Liver (tissue), 9 donors: Measurements from ENCODE around the gene HHLA2. TPM values are rescaled to one million over a fixed set of nuclear protein-coding genes. Genes with fewer than 3 reads are reported as not detected.

Experiments
- DNase-seq: peaks from one replicate; pipeline ENCODE4 v3.0.0-alpha.2; 2017; ENCODE audit warnings: low spot score
- H3K27ac ChIP-seq, 2 donors: one replicate each; pipeline ENCODE4 v1.7.0; 2013; ENCODE audit warnings: inconsistent platforms in 2 of 2, low read length in 2 of 2, control low read depth in 1 of 2, low read depth in 1 of 2, mild to moderate bottlenecking in 1 of 2
- H3K27me3 ChIP-seq, 4 donors: one replicate each; pipeline versions ENCODE4 v1.6.1 to v1.7.0; 2013; ENCODE audit warnings: low read length in 3 of 4, inconsistent platforms in 1 of 4, mild to moderate bottlenecking in 1 of 4, moderate library complexity in 1 of 4; ENCODE audit not compliant: control insufficient read depth in 4 of 4, insufficient read depth in 4 of 4
- H3K36me3 ChIP-seq, 4 donors: one replicate each; pipeline versions ENCODE4 v1.6.1 to v1.7.0; 2013; ENCODE audit warnings: low read length in 3 of 4, mild to moderate bottlenecking in 3 of 4, low read depth in 1 of 4, moderate library complexity in 1 of 4; ENCODE audit not compliant: control insufficient read depth in 4 of 4, insufficient read depth in 3 of 4
- H3K4me1 ChIP-seq, 4 donors: one replicate each; pipeline versions ENCODE4 v1.6.1 to v1.7.0; 2013; ENCODE audit warnings: low read length in 3 of 4, mild to moderate bottlenecking in 3 of 4, moderate library complexity in 1 of 4; ENCODE audit not compliant: control insufficient read depth in 4 of 4, insufficient read depth in 4 of 4
- H3K4me3 ChIP-seq, 3 donors: one replicate each; pipeline versions ENCODE4 v1.6.1 to v1.7.0; 2013; ENCODE audit warnings: low read length in 3 of 3, control low read depth in 1 of 3, low read depth in 1 of 3, mild to moderate bottlenecking in 1 of 3
- H3K9ac ChIP-seq, 2 donors: one replicate each; pipeline ENCODE4 v1.7.0; 2013; ENCODE audit warnings: low read length in 2 of 2, mild to moderate bottlenecking in 2 of 2, moderate library complexity in 2 of 2, control low read depth in 1 of 2, low read depth in 1 of 2
- H3K9me3 ChIP-seq, 4 donors: one replicate each; pipeline versions ENCODE4 v1.6.1 to v1.7.0; 2013; ENCODE audit warnings: low read length in 3 of 4; ENCODE audit not compliant: control insufficient read depth in 4 of 4
- CTCF ChIP-seq: fragments of 150-350 bp; IDR thresholded peaks from 2 replicates; pipeline ENCODE4 v1.5.1; 2017; ENCODE audit warnings: improper control_type of control experiment, low read depth, low read length; ENCODE audit not compliant: missing input control
- FOXA1 ChIP-seq: IDR thresholded peaks from 2 replicates; pipeline ENCODE4 v1.6.1; 2016; ENCODE audit warnings: antibody characterized with exemption
- FOXA2 ChIP-seq: IDR thresholded peaks from 2 replicates; pipeline ENCODE4 v1.6.1; 2016; ENCODE audit warnings: antibody characterized with exemption
- GABPA ChIP-seq, 2 donors: IDR thresholded peaks in 1 of 2; conservative IDR thresholded peaks in 1 of 2; 2 replicates each; pipeline ENCODE4 v1.6.1; 2016; ENCODE audit warnings: antibody characterized with exemption in 2 of 2, mild to moderate bottlenecking in 1 of 2, moderate library complexity in 1 of 2
- HNF4A ChIP-seq, 2 donors: conservative IDR thresholded peaks; 2 replicates each; pipeline ENCODE4 v1.6.1; 2016; ENCODE audit warnings: antibody characterized with exemption in 2 of 2, mild to moderate bottlenecking in 2 of 2
- HNF4G ChIP-seq: IDR thresholded peaks from 2 replicates; pipeline ENCODE4 v1.6.1; 2016; ENCODE audit warnings: antibody characterized with exemption
- JUND ChIP-seq, 2 donors: IDR thresholded peaks; 2 replicates each; pipeline ENCODE4 v1.6.1; 2016; ENCODE audit warnings: antibody characterized with exemption in 2 of 2
- NR2F2 ChIP-seq: IDR thresholded peaks from 2 replicates; pipeline ENCODE4 v1.6.1; 2016; ENCODE audit warnings: antibody characterized with exemption
- RAD21 ChIP-seq, 2 donors: IDR thresholded peaks; 2 replicates each; pipeline ENCODE4 v1.6.1; 2016; ENCODE audit warnings: antibody characterized with exemption in 2 of 2, mild to moderate bottlenecking in 2 of 2
- REST ChIP-seq: IDR thresholded peaks from 2 replicates; pipeline ENCODE4 v1.6.1; 2016; ENCODE audit warnings: antibody characterized with exemption, mild to moderate bottlenecking
- RXRA ChIP-seq, 2 donors: IDR thresholded peaks; 2 replicates each; pipeline ENCODE4 v1.6.1; 2017 to 2018; ENCODE audit warnings: antibody characterized with exemption in 2 of 2, mild to moderate bottlenecking in 1 of 2
- SP1 ChIP-seq: IDR thresholded peaks from 2 replicates; pipeline ENCODE4 v1.6.1; 2018; ENCODE audit warnings: antibody characterized with exemption, mild to moderate bottlenecking
- TAF1 ChIP-seq: conservative IDR thresholded peaks from 2 replicates; pipeline ENCODE4 v1.6.1; 2016; ENCODE audit warnings: antibody characterized with exemption, mild to moderate bottlenecking
- YY1 ChIP-seq: IDR thresholded peaks from 2 replicates; pipeline ENCODE4 v1.6.1; 2016; ENCODE audit warnings: antibody characterized with exemption, mild to moderate bottlenecking
- WGBS: extraction: QIAGEN DNeasy Blood & Tissue Kit; methylation state at CpG from one replicate; pipeline ENCODE4 v1.1.7; 2013; 5-methylcytosine and 5-hydroxymethylcytosine counted together
- polyA plus RNA-seq, 2 donors: library from polyadenylated mRNA; stranded (reverse) in 1 of 2; unstranded in 1 of 2; fragments of 200-250 nt in 1 of 2; fragments of >200 nt in 1 of 2; fragmentation: Nextera tagmentation in 1 of 2; extraction: Ambion mirVana in 1 of 2; gene quantifications; one replicate each; pipeline versions ENCODE4 v1.2.1 to v1.2.3, GENCODE V29; 2013 to 2015
- total RNA-seq, 2 donors: library from RNA; depleted of rRNA; stranded (reverse); fragments of >200 nt; gene quantifications; one replicate each; pipeline ENCODE4 v1.2.3, GENCODE V29; 2014
- TF ChIP-seq, protein P1 (sequence below): IDR thresholded peaks from 2 replicates; pipeline ENCODE4 v1.6.1; 2016; ENCODE audit warnings: antibody characterized with exemption
- TF ChIP-seq, protein P2 (sequence below): IDR thresholded peaks from 2 replicates; pipeline ENCODE4 v1.6.1; 2016; ENCODE audit warnings: antibody characterized with exemption
- TF ChIP-seq, protein P3 (sequence below): IDR thresholded peaks from 2 replicates; pipeline ENCODE4 v1.6.1; 2016; ENCODE audit warnings: antibody characterized with exemption
- donor health status: healthy.
- donor health status: healthy.
- donor health status: healthy.
- donor health status: healthy.
- donor health status: healthy.

The HHLA2 gene
- total and polyA plus RNA-seq, 4 donors, result 0.07 to 0.14 TPM; not detected in 2

DNA sequence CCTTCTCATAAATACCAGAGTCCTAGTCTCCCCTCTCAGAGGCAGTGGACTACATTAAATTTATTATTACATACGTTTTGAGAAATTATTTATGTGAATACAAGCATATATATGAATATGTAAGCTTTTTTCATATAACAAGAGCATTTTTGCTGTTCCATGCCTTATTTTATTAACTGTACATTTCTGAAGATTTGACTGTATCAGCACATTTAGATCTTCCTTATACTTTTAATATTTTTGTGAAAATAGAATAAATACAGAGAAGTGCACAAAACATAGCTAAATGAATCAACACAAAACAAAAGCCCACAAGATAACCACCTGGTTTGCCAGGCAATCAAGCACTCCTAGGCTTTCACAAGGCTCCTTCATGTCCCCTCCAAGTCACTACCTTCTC lies 27.8 kb downstream of the HHLA2 start:
- no peaks in the 10 kb centered on the region for H3K36me3 ChIP-seq
- 56% methylated on average over 1 of the region's 1 CpG for WGBS

More for the DNA sequence above, 27.8 kb downstream of the HHLA2 start:
- TF ChIP-seq HNF4A (conservative IDR thresholded peaks at IDR 0.05) (no peak), YY1 (no peak), HNF4G (no peak), JUND (IDR thresholded peaks at IDR 0.05) (no peak), RXRA (IDR thresholded peaks at IDR 0.05) (no peak), SP1 (no peak), REST (no peak), FOXA2 (no peak), RAD21 (IDR thresholded peaks at IDR 0.05) (no peak), GABPA (IDR thresholded peaks at IDR 0.05 in 1 of 2, conservative IDR thresholded peaks at IDR 0.05 in 1 of 2) (no peak), FOXA1 (no peak), NR2F2 (no peak), TAF1 (no peak), CTCF (no peak)
- TF ChIP-seq, protein P1, sequence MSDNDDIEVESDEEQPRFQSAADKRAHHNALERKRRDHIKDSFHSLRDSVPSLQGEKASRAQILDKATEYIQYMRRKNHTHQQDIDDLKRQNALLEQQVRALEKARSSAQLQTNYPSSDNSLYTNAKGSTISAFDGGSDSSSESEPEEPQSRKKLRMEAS, result no peak
- TF ChIP-seq, protein P2, sequence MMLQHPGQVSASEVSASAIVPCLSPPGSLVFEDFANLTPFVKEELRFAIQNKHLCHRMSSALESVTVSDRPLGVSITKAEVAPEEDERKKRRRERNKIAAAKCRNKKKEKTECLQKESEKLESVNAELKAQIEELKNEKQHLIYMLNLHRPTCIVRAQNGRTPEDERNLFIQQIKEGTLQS, result no peak
- TF ChIP-seq, protein P3, sequence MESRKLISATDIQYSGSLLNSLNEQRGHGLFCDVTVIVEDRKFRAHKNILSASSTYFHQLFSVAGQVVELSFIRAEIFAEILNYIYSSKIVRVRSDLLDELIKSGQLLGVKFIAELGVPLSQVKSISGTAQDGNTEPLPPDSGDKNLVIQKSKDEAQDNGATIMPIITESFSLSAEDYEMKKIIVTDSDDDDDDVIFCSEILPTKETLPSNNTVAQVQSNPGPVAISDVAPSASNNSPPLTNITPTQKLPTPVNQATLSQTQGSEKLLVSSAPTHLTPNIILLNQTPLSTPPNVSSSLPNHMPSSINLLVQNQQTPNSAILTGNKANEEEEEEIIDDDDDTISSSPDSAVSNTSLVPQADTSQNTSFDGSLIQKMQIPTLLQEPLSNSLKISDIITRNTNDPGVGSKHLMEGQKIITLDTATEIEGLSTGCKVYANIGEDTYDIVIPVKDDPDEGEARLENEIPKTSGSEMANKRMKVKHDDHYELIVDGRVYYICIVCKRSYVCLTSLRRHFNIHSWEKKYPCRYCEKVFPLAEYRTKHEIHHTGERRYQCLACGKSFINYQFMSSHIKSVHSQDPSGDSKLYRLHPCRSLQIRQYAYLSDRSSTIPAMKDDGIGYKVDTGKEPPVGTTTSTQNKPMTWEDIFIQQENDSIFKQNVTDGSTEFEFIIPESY, result no peak
- no peak overlapping the region for H3K4me3 ChIP-seq
- H3K27ac ChIP-seq, result no peak overlapping the region
- no peaks in the 10 kb centered on the region for H3K9me3 ChIP-seq
- H3K4me1 ChIP-seq, result no peaks in the 10 kb centered on the region
- no peak overlapping the region for H3K9ac ChIP-seq
- H3K27me3 ChIP-seq, result peaks cover 0 to 7% (median 0%) of the 10 kb centered on the region in 4 donors
- no peak for DNase-seq
